Skeletal muscle cell (primary cell): ENCODE results near the gene LMAN2.
"Not testable (repeated sequence)": the region's sequence is repeated elsewhere in the genome, so short reads cannot be mapped to it uniquely, and the experiment has no call there.

ENCODE experiments used
- DNase-seq: peaks from one replicate; pipeline ENCODE4 v3.0.0-alpha.2; 2010; ENCODE audit warnings: low read depth
- H3K4me3 ChIP-seq: 2 replicates; pipeline ENCODE4 v1.5.1; 2011; ENCODE audit warnings: low read depth, mild to moderate bottlenecking, control low read depth, low read length, moderate library complexity

Gene LMAN2

GRCh38 chr5:177382423-177383029 lies 31.1 kb upstream of the LMAN2 start:
- no peak for DNase-seq
- no peak overlapping the region for H3K4me3 ChIP-seq

- DNase-seq: no peak
- H3K4me3 ChIP-seq: no peak overlapping the region
Measured at GRCh38 chr5:177380805-177381126, 29.3 kb upstream of the LMAN2 start.

GRCh38 chr5:177378884-177379883 lies 27.7 kb upstream of the LMAN2 start:
- H3K4me3 ChIP-seq: no peak overlapping the region
- DNase-seq: peak; percentile 66

GRCh38 chr5:177377851-177378776 lies 26.6 kb upstream of the LMAN2 start:
- H3K4me3 ChIP-seq: no peak overlapping the region
- DNase-seq: no peak

GRCh38 chr5:177376107-177376506 lies 24.6 kb upstream of the LMAN2 start:
- H3K4me3 ChIP-seq: no peak overlapping the region
- no peak for DNase-seq

GRCh38 chr5:177375516-177375915 lies 24.0 kb upstream of the LMAN2 start:
- H3K4me3 ChIP-seq, DNase-seq: not testable (repeated sequence)

GRCh38 chr5:177374211-177374610 lies 22.7 kb upstream of the LMAN2 start:
- DNase-seq: no peak
- no peak overlapping the region for H3K4me3 ChIP-seq

GRCh38 chr5:177373806-177374205 lies 22.3 kb upstream of the LMAN2 start:
- DNase-seq: no peak
- H3K4me3 ChIP-seq: no peak overlapping the region

GRCh38 chr5:177372910-177373309 lies 21.4 kb upstream of the LMAN2 start:
- H3K4me3 ChIP-seq: no peak overlapping the region
- DNase-seq: no peak

- no peak overlapping the region for H3K4me3 ChIP-seq
- DNase-seq: no peak
Measured at GRCh38 chr5:177372034-177372896, 20.8 kb upstream of the LMAN2 start.

- H3K4me3 ChIP-seq: peak overlapping the region; percentile 55
- DNase-seq: no peak
Measured at GRCh38 chr5:177371120-177372033, 19.9 kb upstream of the LMAN2 start.

- peak overlapping the region; percentile 55 for H3K4me3 ChIP-seq
- peak; percentile 51 for DNase-seq
Measured at GRCh38 chr5:177370488-177371119, 19.1 kb upstream of the LMAN2 start.

- DNase-seq: no peak
- no peak overlapping the region for H3K4me3 ChIP-seq
Measured at GRCh38 chr5:177369645-177370440, 18.4 kb upstream of the LMAN2 start.

- H3K4me3 ChIP-seq: no peak overlapping the region
- DNase-seq: no peak
Measured at GRCh38 chr5:177368869-177369644, 17.6 kb upstream of the LMAN2 start.

- no peak for DNase-seq
- H3K4me3 ChIP-seq: peak overlapping the region; percentile 47
Measured at GRCh38 chr5:177367981-177368868, 16.8 kb upstream of the LMAN2 start.
